ENCODE data around the gene TESK2.

The TESK2 gene

GRCh38 chr1:45334308-45335245, 156.4 kb downstream of the TESK2 start:
- TF ChIP-seq GATA3 (IDR thresholded peaks at IDR 0.05; ENCODE audit: low read depth, low read length) (no peak), GATA2 (IDR thresholded peaks at IDR 0.05; ENCODE audit: low read depth, low read length) (no peak)

GRCh38 chr1:45332346-45332720, 158.6 kb downstream of the TESK2 start:
- no peak for TF ChIP-seq GATA3 (IDR thresholded peaks at IDR 0.05; ENCODE audit: low read depth, low read length)
- no peak for TF ChIP-seq GATA2 (IDR thresholded peaks at IDR 0.05; ENCODE audit: low read depth, low read length)

DNA sequence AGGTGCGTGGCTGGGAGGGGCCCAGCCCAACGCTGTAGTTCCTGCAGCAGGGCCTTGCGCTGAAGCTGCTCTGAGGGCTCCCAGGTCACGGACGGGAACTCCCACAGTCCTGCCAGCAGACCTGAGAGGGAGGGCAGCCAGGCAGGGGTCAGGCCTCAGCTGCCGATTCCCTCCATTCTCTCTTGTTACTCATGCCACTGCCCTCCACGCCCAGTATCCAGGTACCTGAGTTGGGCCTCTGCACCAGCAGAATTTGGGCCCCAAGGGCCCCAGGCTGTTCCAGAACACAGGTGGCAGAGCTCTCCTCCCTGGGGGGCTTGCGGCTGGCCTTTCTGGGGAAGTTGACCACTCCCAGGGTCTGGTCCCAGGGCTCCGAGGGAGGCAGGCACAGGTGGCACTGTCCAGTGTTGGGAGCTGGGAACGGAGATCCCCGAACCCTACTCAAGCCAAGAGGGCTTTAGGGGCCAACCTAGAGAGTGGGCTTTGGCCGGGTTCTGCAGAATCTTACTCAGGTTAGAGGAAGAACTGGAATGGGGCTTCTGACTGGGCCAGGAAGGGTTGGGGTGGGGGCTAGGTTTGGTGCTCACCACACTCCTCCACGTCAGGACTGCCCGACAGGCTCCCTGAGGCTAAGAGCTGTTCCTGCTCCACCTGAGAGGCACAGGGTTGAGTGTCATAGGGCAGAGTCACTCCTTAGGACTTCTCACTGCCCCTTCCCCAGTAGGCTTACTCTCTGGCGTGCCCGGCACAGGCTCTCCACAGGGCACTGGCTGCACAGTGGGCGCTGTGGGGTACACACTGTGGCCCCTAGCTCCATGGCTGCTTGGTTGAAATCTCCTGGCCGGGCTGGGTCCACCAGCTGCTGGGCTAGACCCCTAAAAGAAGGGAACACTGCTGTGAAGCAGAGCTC, 159.3 kb downstream of the TESK2 start:
- TF ChIP-seq GATA2 (IDR thresholded peaks at IDR 0.05; ENCODE audit: low read depth, low read length) (no peak), GATA3 (IDR thresholded peaks at IDR 0.05; ENCODE audit: low read depth, low read length) (no peak)

DNA sequence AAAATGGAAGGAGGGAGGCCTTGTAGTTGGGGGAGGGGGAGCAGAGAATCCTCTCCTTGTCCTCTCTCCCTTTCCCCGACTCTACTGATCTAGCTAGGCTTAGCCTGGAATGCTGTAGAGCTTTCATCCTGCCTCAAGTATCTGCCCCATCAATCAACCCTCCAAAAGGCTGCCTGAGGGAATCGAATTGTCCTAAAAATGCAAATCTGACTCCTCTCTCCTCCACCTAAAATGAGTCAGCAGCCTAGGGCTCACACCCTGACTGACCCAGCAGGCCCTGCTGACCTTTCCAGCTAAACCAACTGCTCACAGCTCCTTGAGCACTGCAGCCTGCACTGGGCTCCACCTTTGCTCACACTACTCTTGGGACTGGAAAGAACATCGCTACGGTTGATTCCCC, 161.5 kb downstream of the TESK2 start:
- no peak for TF ChIP-seq GATA2 (IDR thresholded peaks at IDR 0.05; ENCODE audit: low read depth, low read length)
- TF ChIP-seq GATA3 (IDR thresholded peaks at IDR 0.05; ENCODE audit: low read depth, low read length): no peak

- no peak for TF ChIP-seq GATA3 (IDR thresholded peaks at IDR 0.05; ENCODE audit: low read depth, low read length)
- TF ChIP-seq GATA2 (IDR thresholded peaks at IDR 0.05; ENCODE audit: low read depth, low read length): no peak
Observed at GRCh38 chr1:45328680-45329079, 162.3 kb downstream of the TESK2 start.

DNA sequence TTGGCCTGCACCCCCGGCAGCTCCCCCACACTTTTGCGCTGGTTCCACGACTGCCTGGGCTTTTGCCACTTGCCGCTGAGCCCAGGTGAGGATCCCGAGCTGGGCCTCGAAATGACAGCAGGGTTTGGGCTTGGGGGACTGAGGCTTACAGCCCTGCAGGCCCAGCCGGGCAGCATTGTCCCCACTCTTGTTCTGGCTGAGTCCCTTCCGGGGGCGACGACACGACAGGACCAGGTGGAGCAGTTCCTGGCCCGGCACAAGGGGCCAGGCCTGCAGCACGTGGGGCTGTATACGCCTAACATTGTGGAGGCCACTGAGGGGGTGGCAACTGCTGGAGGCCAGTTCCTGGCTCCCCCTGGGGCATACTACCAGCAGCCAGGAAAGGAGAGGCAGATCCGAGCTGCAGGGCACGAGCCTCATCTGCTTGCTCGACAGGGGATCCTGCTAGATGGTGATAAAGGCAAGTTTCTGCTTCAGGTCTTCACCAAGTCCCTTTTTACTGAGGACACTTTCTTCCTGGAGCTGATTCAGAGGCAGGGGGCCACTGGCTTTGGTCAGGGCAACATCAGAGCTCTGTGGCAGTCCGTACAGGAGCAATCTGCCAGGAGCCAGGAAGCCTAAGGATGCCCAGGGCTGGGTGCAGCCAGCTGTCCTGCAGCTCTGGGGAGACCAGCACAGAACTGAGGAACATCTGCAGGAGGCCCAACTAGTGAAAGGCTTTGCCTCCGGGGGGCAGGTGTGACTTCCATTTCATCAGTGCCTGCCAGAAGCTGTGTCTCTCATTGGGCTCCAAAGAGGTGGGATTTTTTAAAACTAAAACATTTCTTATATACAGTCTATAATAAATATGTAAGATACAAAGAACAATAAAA, 163.1 kb downstream of the TESK2 start:
- no peak for TF ChIP-seq GATA3 (IDR thresholded peaks at IDR 0.05; ENCODE audit: low read depth, low read length)
- TF ChIP-seq GATA2 (IDR thresholded peaks at IDR 0.05; ENCODE audit: low read depth, low read length): no peak

- TF ChIP-seq GATA3 (IDR thresholded peaks at IDR 0.05; ENCODE audit: low read depth, low read length) (no peak), GATA2 (IDR thresholded peaks at IDR 0.05; ENCODE audit: low read depth, low read length) (no peak)
Observed at GRCh38 chr1:45326627-45327623, 164.0 kb downstream of the TESK2 start, which contains the start of gene HPDL. Gene HPDL (plus strand): TSS chr1:45326895. CDS start chr1:45327149, 254 bp downstream.

DNA sequence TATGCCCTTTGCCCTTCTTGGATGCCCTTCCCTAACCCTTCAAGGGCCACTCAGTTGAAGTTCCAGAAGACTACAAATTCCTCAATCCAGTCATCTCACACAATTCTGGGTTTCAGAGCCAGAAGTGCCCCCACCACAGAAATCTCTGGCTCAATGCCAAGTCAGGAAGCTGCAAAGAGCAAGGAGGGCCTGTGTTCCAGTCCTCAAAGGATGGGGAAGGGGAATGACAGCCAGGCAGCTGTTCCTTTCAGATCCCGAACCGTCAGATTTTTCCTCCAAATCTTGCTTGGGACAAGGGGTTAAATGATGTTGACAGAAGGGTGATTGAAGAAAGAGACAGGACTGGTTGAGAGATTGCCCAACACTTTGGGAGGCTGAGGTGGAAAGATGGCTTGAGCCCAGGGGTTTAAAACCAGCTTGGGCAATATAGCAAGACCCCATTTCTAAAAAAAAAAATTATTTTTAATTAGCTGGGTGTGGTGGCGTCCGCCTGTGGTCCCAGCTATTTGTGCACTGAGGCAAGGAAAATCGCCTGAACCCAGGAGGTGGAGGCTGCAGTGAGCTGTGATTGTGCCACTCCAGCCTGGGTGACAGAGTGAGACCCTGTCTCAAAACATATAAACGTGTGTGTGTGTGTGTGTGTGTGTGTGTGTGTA, 165.0 kb downstream of the TESK2 start:
- TF ChIP-seq GATA3 (IDR thresholded peaks at IDR 0.05; ENCODE audit: low read depth, low read length) (no peak), GATA2 (IDR thresholded peaks at IDR 0.05; ENCODE audit: low read depth, low read length) (no peak)

GRCh38 chr1:45322486-45323040, 168.4 kb downstream of the TESK2 start:
- TF ChIP-seq GATA2 (IDR thresholded peaks at IDR 0.05; ENCODE audit: low read depth, low read length) (no peak), GATA3 (IDR thresholded peaks at IDR 0.05; ENCODE audit: low read depth, low read length) (no peak)

DNA sequence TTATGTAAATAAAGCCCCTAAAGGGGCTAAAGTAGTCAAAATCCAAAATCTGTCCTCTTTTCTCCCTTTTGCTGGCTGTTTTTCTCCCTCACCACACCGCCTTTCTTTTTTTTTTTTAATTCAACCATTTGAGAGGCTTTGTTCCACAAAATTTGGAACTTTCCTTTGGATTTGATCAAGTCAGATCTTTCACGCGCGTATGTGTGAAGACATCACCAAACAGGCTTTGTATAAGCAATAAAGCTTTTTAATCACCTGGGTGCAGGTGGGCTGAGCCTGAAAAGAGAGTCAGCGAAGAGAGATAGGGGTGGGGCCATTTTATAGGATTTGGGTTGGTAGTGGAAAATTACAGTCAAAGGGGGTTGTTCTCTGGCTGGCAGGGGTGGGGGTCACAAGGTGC, 169.5 kb downstream of the TESK2 start:
- no peak for TF ChIP-seq GATA3 (IDR thresholded peaks at IDR 0.05; ENCODE audit: low read depth, low read length)
- TF ChIP-seq GATA2 (IDR thresholded peaks at IDR 0.05; ENCODE audit: low read depth, low read length): no peak

DNA sequence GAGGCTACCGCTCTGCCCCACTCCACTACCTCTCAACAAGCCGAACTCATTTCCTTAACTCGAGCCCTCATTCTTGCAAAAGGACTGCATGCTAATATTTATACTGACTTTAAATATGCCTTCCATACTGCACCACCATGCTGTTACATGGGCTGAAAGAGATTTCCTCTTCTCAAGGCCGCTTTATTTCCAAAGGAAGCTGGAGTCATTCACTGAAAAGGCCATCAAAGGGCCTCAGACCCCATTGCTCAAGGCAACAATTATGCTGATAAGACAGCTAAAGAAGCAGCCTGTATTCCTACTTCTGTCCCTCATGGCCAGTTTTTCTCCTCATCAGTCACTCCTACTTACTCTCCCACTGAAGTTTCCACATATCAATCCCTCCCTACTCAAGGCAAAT, 171.2 kb downstream of the TESK2 start:
- no peak for TF ChIP-seq GATA3 (IDR thresholded peaks at IDR 0.05; ENCODE audit: low read depth, low read length)
- TF ChIP-seq GATA2 (IDR thresholded peaks at IDR 0.05; ENCODE audit: low read depth, low read length): no peak

GRCh38 chr1:45317166-45317565, 173.8 kb downstream of the TESK2 start:
- TF ChIP-seq GATA3 (IDR thresholded peaks at IDR 0.05; ENCODE audit: low read depth, low read length): no peak
- TF ChIP-seq GATA2 (IDR thresholded peaks at IDR 0.05; ENCODE audit: low read depth, low read length): no peak

Measured in SH-SY5Y (cell line).